D341Med (cell line): Measurements from ENCODE around the gene SYDE2.
"Not testable (repeated sequence)": the region's sequence is repeated elsewhere in the genome, so short reads cannot be mapped to it uniquely, and the experiment has no call there.

Source experiments
- DNase-seq: peaks from one replicate; pipeline ENCODE4 v3.0.0; 2012; ENCODE audit warnings: low spot score

Gene SYDE2

DNA sequence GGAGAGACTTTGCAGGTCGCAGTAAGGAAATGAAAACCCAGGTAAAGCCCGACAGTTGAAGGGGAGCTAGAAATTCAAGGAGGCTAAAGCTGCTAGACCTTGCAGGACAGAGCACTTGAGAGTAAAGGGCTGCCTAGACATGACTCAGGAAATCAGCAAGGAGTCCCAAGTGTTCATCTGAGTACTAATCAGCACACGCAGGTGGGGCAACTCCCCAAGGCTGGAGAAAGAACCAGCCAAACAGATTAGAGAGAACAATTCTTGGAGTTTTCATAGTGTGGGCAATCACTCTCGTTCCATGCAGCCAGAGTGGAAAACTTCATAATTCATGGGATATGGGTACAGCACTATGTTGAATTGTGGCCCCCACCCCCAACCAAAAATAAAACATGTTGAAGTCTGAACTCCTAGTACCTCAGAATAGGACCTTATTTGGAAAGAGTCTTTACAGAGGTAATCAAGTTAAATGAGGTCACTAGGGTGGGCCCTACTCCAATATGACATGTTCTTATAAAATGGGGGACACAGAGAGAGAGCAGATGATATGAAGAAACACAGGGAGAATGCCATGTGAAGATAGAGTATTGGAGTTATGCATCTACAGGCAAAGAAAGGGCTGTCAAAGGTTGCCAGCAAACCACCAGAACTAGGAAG, 28.0 kb downstream of the SYDE2 start:
- DNase-seq, result no peak

GRCh38 chr1:85171721-85172120, 29.1 kb downstream of the SYDE2 start:
- DNase-seq, result no peak

- no peak for DNase-seq
These were observed 31.9 kb downstream of the SYDE2 start for GRCh38 chr1:85168884-85169283.

DNA sequence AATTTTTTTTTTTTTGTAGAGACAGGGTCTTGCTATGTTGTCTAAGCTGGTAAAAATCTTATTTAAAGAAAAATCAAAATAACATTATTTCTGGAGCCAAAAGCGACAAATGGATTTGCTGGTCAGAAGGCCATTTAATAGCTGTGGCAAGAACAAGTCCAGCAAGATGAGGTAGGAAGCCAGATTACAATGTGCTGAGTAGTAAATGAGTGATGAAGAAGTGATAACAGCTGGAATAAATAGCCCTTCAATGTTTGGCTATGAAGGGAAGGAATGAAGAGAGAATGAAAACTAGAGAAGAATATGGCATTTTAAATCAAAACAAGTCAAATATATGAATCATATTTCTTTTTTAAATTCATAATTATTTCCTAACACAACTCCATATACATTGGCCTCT, 34.5 kb downstream of the SYDE2 start:
- no peak for DNase-seq

DNA sequence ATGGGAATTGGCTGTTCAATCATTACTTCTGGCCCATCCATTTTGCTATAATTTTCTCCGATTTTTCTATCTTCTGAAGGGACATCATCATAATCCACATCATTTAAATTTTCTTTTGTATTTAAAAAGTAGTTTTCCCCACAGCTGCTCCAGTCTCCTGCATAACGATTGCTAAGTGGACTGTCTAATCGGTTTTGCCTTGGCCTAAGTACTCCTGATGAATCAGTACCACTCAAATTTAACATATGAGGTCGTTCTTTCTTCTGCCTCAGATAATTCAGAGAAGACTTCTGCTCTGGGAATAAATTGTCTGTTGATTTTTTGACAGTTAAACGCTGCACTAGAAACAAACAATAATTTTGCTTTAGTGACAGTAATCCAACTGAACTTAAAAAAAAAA, 41.9 kb downstream of the SYDE2 start:
- no peak for DNase-seq

DNA sequence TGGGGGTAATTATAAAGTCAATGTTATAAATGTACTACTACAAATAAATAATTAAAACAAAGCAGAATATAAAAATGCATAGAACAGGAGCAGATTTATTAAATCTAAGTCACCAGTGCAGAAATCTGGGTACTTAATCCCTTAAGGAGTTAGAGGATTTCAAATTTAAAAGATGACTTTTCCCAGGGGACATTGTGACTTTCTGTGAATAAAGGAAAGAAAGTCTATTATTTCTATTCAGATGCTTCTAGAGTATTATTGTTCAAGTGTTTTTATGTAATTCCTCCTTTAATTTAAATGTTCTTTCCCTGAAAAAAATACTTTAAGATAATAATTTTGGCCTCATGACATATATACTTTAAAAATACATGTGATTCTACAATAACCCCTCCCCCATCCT, 43.4 kb downstream of the SYDE2 start:
- no peak for DNase-seq

- DNase-seq, result no peak
These were observed 47.5 kb downstream of the SYDE2 start for GRCh38 chr1:85153149-85153891.

DNA sequence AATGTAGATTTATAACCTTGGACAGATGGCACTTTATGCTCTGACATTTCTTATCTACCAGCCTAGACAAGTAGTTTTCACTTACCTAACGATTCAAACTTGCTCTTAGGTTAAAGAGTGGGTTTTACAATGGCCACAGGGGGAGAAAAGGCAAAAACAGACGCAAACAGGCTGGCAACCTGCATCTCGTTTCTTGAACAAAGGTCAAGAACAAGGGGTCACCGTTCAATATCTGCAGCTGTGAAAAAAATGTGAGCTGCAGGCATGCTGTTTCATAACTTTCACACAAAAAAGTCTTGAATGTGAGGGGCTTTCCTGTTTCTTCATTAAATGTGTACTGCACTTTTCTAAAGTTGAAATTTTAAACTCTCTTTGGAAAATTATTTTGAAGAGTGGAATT, 49.4 kb downstream of the SYDE2 start:
- no peak for DNase-seq

GRCh38 chr1:85149805-85150204, 51.0 kb downstream of the SYDE2 start:
- DNase-seq, result no peak

DNA sequence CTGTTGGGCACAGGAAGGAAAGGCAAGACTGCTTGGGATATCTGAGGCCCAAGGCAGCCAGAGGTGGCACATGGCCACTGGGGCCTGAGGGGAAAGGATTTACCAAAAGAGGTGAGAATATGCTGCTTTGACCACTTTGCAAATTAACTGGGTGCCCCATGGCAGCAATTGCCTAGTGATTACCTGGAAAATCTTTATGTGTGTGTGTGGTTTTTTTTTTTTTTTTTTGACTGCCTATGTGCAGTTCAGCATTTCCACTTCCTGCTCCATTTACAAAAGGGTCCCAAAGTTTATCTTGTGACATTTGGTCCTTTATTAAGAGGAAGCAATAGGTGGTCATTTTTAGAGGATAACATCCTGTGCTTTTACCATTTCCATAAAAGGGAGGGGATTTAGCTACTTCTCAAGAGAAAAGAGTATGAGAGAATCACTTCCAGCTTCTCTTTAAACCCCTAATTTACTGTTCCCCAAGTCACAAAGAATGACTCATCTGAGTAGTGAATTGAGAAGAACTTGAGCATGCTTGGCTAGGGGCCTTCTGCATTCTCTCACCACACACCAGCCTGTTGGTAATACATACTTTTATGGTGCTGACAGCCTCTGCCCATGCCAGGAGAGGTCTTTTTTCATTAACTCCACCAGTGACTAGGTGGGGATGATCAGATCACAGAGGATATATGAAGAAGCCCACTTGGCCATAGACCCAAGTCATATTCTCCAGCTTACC, 52.1 kb downstream of the SYDE2 start:
- DNase-seq, result no peak

DNA sequence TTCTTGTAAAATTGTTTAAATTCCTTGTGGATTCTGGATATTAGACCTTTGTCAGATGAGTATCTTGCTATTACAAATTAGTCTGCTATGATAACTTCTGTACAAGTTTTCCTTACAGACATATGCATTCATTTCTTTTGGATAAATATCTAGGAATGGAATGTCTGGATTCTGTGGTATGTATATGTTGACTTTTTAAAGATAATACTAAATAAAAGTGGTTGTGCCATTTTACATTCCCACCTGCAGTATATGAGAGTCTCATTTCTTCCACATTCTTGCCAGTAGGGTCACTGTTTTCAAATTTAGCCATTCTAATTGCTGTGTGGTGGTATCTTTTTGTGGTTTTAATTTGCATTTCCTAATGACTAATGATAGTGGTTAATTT, 53.9 kb downstream of the SYDE2 start:
- DNase-seq, result no peak

DNA sequence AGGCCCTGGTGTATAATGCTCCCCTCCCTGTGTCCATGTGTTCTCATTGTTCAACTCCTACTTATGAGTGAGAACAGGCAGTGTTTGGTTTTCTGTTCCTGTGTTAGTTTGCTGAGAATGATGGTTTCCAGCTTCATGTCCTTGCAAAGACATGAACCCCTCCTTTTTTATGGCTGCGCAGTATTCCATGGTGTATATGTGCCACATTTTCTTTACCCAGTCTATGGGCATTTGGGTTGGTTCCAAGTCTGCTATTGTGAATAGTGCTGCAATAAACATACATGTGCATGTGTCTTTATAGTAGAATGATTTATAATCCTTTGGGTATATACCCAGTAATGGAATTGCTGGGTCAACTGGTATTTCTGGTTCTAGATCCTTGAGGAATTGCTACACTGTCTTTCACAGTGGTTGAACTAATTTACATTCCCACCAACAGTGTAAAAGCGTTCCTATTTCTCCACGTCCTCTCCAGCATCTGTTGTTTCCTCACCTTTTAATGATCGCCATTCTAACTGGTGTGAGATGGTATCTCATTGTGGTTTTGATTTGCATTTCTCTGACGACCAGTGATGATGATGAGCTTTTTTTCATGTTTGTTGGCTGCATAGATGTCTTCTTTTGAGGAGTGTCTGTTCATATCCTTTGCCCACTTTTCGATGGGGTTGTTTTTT, 54.4 kb downstream of the SYDE2 start:
- DNase-seq, result not testable (repeated sequence)

- DNase-seq, result no peak
These were observed 56.5 kb downstream of the SYDE2 start for GRCh38 chr1:85144351-85144750.

GRCh38 chr1:85142753-85143152, 58.1 kb downstream of the SYDE2 start:
- no peak for DNase-seq

DNA sequence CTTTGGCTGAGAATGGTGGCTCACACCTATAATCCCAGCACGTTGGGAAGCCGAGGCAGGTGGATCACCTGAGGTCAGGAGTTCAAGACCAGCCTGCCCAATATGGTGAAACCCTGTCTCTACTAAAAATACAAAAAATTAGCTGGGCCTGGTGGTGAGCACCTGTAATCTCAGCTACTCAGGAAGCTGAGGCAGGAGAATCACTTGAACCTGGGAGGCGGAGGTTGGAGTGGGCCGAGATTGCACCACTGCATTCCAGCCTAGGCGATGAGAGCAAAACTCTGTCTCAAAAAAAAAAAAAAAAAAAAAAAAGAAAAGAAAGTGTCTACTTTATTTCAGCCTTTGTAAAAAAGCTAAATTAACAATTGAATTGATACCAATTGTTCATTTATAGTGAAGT, 62.4 kb downstream of the SYDE2 start:
- DNase-seq, result not testable (repeated sequence)

DNA sequence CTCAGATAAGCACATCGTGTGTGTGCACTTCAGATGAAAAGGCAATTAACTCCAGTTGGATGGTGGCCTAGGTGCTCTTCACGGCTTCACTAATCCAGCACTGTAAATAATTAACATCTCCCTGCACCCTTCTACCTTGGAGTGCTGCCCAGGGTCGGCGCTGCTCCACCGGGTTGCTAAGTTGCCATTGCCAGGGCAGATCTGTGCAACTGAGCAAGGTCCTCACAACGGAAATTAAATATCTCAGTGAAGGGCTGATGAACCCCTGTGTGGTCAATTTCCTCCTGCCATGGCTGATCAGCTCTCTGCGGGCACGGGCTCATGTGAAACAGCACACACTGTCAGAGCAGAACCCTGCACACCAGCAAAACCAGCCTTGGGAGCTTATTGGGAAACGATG, 63.2 kb downstream of the SYDE2 start:
- DNase-seq, result peak; percentile 83

GRCh38 chr1:85135392-85135798, 65.4 kb downstream of the SYDE2 start:
- DNase-seq, result no peak

DNA sequence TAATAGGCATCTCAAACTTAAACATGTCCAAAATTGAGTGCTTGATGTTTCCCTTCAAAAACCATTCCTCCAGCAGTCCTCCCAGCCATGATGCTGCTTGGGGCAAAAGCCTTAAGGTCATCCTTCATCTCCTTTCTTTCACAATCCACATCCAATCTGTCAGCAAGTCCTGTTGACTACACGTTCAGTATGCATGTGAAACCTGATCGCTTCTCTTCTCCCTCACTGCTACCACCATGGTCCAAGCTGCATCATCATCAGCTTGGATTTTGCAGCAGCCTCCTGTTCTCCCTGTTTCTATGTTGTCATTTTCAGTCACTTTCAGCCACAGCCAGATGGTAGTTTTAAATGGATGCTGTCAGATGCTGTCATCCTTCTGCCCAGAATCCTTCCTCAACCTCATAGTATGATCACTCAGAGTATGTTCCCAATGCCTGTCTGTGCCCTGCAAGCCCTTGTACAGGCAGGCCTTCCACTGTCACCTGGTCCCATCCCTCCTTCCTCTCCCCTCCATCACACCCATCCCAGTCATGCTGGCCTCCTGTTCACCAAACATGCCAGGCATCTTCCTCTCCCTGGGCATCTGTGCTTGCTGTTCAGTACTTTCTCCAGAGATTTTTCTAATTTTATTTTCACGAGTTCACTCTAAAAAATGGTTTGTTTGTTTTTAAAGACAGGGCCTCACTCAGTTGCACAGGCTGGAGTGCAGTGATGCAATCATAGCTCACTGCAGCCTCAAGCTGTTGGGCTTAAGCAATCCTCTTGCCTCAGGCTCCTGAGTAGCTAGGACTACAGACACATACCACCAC, 66.0 kb downstream of the SYDE2 start:
- no peak for DNase-seq

DNA sequence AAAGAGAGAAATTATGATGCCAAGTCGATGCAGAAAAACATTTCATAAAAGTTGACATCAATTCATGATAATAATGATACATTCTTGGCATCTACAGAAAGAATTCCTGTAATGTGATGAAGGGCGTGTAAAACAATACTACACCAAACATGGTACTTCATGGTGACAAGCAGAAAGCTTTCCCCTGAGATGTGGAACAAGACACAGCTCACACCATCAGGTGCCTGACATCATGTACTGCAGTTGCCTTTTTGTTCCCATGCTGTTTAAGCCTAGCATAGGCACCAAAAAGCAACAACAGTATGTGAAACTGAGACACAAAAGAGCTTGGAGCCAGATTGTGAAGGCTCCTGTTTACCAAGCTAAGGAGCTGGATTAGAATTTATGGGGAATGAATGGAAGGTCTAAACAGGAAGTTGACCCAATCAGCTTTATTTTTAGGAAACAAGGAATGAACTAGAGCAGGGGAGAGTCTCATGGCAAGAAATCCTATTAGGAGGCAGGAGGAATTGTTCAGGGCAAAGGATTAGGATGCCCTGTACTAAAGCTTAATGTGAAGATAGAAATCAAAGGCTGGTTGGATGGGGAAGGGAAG, 67.2 kb downstream of the SYDE2 start:
- DNase-seq, result no peak

GRCh38 chr1:85132078-85132720, 68.6 kb downstream of the SYDE2 start:
- no peak for DNase-seq

GRCh38 chr1:85128316-85128715, 72.5 kb downstream of the SYDE2 start:
- DNase-seq, result no peak
